LNCAP (cell line): ENCODE results near the gene FOXP2.

Experiments
- TF ChIP-seq, protein P1 (sequence below): fragments of 450-650 bp; IDR thresholded peaks from 2 replicates; pipeline ENCODE4 v1.5.1; 2017; ENCODE audit warnings: mild to moderate bottlenecking

Gene FOXP2

DNA sequence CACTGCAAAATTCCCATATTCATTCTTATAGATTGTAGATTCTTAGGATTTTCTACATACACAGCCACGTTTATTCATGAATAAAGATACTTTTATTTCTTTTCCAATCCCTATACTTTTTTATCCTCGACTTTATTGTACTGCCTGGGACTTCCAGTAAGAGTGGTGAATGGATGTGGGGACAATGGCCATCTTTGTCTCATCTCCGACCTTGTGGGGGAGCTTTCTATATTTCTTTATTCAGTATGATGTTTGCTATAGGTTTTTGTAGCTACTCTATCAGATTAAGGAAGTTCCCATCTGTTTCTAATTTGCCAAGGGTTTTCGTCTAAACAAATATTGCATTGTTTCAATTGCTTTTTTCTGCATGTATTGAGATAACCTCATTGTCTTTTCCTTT lies 184.3 kb downstream of the FOXP2 start:
- TF ChIP-seq, protein P1, sequence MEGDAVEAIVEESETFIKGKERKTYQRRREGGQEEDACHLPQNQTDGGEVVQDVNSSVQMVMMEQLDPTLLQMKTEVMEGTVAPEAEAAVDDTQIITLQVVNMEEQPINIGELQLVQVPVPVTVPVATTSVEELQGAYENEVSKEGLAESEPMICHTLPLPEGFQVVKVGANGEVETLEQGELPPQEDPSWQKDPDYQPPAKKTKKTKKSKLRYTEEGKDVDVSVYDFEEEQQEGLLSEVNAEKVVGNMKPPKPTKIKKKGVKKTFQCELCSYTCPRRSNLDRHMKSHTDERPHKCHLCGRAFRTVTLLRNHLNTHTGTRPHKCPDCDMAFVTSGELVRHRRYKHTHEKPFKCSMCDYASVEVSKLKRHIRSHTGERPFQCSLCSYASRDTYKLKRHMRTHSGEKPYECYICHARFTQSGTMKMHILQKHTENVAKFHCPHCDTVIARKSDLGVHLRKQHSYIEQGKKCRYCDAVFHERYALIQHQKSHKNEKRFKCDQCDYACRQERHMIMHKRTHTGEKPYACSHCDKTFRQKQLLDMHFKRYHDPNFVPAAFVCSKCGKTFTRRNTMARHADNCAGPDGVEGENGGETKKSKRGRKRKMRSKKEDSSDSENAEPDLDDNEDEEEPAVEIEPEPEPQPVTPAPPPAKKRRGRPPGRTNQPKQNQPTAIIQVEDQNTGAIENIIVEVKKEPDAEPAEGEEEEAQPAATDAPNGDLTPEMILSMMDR, result no peak

DNA sequence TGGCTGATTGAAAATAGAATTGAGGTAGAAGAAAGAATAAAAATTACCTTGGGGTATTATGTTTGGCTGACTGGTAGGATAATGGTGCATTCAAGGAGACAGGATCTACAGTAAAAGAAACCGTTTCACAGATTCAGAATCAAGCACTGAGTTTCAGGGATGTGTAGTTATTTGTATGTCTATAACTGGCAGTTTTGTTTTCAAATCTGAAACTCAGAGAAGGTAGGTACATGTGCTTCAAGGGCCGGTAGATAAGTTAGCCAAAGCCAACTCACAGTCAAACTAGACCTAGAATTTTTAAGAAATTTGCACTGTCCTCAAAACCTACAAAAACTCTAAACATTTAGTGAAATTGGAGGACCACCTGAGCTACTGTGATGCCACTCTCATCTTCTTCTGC lies 191.5 kb downstream of the FOXP2 start:
- TF ChIP-seq, protein P1, result no peak

GRCh38 chr7:114620208-114620607 lies 205.6 kb downstream of the FOXP2 start:
- TF ChIP-seq, protein P1, result no peak

DNA sequence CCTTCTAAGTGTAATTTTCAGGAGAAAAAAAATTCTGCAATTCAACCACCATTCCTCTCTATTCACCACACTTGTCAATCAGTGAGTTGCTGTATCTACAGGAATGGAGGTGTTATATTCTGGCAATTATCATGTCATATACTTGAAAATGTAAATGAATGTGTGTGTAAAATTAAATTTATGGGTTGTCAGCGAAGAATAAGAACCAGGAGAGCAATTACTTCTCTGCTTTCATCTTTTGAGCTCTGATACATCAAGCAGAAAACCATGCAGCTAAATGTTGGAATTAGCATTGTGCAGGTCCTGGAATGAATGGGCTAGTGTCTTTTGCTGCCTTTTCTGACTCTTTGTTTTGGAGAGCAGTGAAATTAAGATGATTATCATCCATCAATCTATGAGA lies 207.6 kb downstream of the FOXP2 start:
- TF ChIP-seq, protein P1, result no peak

GRCh38 chr7:114623146-114623545 lies 208.5 kb downstream of the FOXP2 start:
- TF ChIP-seq, protein P1, result no peak

GRCh38 chr7:114627231-114627630 lies 212.6 kb downstream of the FOXP2 start:
- TF ChIP-seq, protein P1, result no peak

DNA sequence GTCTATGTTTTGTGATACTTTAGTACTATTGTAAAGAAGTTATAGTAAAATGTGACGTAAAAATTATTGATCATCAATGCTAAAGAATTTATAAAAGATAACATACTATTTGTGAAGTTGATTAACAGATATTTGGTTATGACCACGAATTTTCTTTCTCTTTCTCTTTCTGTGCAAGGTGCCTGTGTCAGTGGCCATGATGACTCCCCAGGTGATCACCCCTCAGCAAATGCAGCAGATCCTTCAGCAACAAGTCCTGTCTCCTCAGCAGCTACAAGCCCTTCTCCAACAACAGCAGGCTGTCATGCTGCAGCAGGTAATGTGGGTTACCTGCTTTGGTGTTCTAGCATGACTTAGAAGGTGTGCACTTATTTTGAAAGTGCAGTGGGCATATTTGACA lies 213.7 kb downstream of the FOXP2 start:
- TF ChIP-seq, protein P1, result no peak

DNA sequence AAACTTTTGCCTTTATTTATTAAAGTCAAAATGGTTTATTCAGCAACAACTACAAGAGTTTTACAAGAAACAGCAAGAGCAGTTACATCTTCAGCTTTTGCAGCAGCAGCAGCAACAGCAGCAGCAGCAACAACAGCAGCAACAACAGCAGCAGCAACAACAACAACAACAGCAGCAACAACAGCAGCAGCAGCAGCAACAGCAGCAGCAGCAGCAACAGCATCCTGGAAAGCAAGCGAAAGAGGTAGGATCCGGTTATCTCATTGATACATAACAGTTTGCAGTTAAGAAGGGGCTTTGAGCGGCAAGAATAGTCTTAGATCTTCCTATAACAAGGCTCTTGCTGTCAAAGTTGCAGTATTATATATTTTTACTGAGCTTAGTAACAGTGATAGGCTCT lies 215.1 kb downstream of the FOXP2 start:
- TF ChIP-seq, protein P1, result no peak
